Activated naive CD8-positive, alpha-beta T cell (primary cell): ENCODE results near the gene ITGB5.

Experiments used
- H3K27ac Mint-ChIP-seq: one replicate; pipeline ENCODE4 v1.8.0; 2021; ENCODE audit warnings: mixed read lengths
- H3K27me3 Mint-ChIP-seq: one replicate; pipeline ENCODE4 v1.8.0; 2021; ENCODE audit warnings: mixed read lengths
- H3K36me3 Mint-ChIP-seq: one replicate; pipeline ENCODE4 v1.8.0; 2021; ENCODE audit warnings: mixed read lengths
- H3K4me1 Mint-ChIP-seq: one replicate; pipeline ENCODE4 v1.8.0; 2021; ENCODE audit warnings: low read depth, mixed read lengths
- H3K4me3 Mint-ChIP-seq: one replicate; pipeline ENCODE4 v1.8.0; 2021; ENCODE audit warnings: mild to moderate bottlenecking, mixed read lengths
- H3K9me3 Mint-ChIP-seq: one replicate; pipeline ENCODE4 v1.8.0; 2021; ENCODE audit warnings: low read depth, mixed read lengths

Gene ITGB5

DNA sequence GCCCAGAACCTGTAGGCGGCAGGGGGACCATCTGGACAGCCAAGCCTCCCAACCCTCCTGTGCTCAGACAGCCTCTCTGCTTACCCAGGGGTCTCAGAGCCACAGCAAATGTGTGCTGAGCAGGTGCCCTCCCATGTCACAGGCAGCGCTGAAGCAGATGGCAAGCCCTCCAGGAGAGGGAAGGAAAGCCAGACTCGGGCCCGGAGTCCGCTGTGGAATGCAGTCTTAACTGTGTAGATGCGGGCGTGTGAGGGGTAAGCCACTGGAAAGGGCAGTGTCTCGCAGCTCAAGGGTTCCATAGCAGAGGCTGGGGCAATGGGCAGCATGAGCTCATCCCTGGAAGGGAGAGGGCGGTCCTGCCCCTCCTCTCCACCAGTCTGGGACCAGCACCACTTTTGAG is 111.3 kb downstream of the ITGB5 start:
- H3K4me3 Mint-ChIP-seq = no peak overlapping the region
- H3K36me3 Mint-ChIP-seq = no peaks in the 10 kb centered on the region
- peaks cover 9% of the 10 kb centered on the region for H3K27me3 Mint-ChIP-seq
- peaks cover 4% of the 10 kb centered on the region for H3K4me1 Mint-ChIP-seq
- no peaks in the 10 kb centered on the region for H3K9me3 Mint-ChIP-seq
- no peak overlapping the region for H3K27ac Mint-ChIP-seq

DNA sequence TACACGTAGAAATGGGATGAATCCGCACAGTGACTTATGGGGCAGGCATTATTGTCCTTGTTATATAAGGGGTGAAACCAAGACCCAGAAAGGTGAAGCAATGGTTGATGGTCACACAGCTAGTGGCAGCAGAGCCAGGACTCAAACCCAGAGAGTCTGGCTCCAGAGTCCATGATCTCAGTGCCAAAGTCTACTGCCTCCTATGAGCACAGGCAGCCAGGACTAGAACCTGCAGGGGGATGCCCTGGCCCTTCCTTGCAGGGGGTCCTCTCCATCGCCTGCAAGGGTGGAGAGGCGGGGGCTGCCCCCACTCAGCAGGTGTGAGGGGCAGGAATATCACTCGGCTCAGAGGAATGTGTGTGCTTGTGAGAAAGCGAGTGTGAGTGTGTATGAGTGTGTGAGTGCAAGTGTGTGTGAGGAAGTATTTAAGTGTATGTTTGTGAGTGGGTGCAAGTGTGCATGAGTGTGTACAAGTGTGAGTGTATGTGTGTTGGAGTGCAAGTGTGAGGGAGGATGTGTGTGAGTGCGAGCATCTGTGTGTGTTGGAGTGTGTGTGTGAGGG is 112.2 kb downstream of the ITGB5 start:
- H3K36me3 Mint-ChIP-seq = no peaks in the 10 kb centered on the region
- H3K4me1 Mint-ChIP-seq = no peaks in the 10 kb centered on the region
- no peak overlapping the region for H3K27ac Mint-ChIP-seq
- peaks cover 6% of the 10 kb centered on the region for H3K27me3 Mint-ChIP-seq
- H3K4me3 Mint-ChIP-seq = no peak overlapping the region
- no peaks in the 10 kb centered on the region for H3K9me3 Mint-ChIP-seq

DNA sequence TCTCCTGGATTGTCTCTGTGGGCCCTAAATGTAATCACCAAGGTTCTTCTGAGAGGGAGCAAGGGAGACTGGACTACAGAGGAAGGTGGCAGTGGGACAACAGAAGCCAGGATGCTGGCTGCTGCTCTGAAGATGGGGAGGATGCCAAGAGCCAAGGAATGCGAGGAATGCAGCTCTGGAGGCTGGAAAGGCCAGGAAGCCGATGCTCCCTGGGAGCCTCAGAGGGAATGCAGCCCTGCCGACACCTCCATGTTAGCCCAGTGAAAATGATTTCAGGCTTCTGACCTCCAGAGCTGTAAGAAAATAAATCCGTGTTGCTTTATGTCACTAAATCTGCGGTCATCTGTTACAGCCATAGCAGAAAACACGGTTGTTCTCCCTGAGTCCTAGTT is 112.8 kb downstream of the ITGB5 start:
- Mint-ChIP-seq H3K9me3 (no peaks in the 10 kb centered on the region), H3K36me3 (no peaks in the 10 kb centered on the region), H3K4me3 (no peak overlapping the region), H3K27ac (no peak overlapping the region), H3K4me1 (no peaks in the 10 kb centered on the region), H3K27me3 (peaks cover 6% of the 10 kb centered on the region)

GRCh38 chr3:124773351-124774326 is 113.5 kb downstream of the ITGB5 start:
- H3K4me3 Mint-ChIP-seq = no peak overlapping the region
- no peaks in the 10 kb centered on the region for H3K36me3 Mint-ChIP-seq
- peaks cover 6% of the 10 kb centered on the region for H3K27me3 Mint-ChIP-seq
- no peak overlapping the region for H3K27ac Mint-ChIP-seq
- no peaks in the 10 kb centered on the region for H3K9me3 Mint-ChIP-seq
- no peaks in the 10 kb centered on the region for H3K4me1 Mint-ChIP-seq

GRCh38 chr3:124772081-124772831 is 114.9 kb downstream of the ITGB5 start:
- Mint-ChIP-seq H3K27me3 (peaks cover 6% of the 10 kb centered on the region), H3K27ac (no peak overlapping the region), H3K9me3 (no peaks in the 10 kb centered on the region), H3K4me3 (no peak overlapping the region), H3K36me3 (no peaks in the 10 kb centered on the region), H3K4me1 (no peaks in the 10 kb centered on the region)

DNA sequence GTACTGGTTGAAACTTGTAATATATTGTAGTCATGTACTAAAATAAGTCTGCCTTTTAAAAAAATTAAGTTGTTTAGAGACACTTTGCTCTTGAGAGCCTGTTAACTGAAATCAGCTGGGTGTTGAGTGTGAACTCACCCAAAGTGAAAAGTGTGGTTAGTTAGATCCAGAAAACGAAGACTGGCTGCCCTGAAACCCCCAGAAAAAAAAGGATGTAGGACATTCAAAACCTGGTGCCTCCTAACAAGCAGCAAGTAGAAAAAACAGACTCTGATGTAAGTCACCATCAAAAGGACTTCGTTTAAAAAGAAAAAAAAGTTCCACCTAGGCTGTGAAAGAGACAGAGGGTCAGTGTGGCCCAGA is 116.1 kb downstream of the ITGB5 start:
- Mint-ChIP-seq H3K4me3 (no peak overlapping the region), H3K36me3 (no peaks in the 10 kb centered on the region), H3K9me3 (no peaks in the 10 kb centered on the region), H3K27me3 (peaks cover 6% of the 10 kb centered on the region), H3K27ac (no peak overlapping the region), H3K4me1 (no peaks in the 10 kb centered on the region)

- H3K36me3 Mint-ChIP-seq = no peaks in the 10 kb centered on the region
Measured at GRCh38 chr3:124770336-124771082, 116.7 kb downstream of the ITGB5 start.

DNA sequence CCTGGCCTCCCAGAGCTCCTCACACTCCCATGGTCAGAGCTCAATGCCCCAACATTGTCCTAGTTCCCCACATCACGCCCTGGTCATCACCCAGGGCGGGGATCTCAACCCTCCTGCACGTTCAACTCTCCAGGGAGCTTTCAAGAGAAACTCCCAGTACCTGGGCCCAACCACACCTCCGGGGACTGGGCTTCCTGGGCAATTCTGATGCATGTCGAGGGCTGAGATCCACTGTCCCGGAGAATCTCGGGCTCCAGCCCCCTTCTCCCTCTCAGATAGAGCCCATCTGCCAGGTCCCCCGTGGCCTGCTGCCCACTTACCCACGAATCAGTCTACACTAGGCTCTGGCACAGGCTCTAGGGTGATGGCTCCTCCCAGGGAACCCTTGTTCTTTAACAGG is 117.7 kb downstream of the ITGB5 start:
- H3K36me3 Mint-ChIP-seq = no peaks in the 10 kb centered on the region
- no peak overlapping the region for H3K27ac Mint-ChIP-seq
- H3K27me3 Mint-ChIP-seq = peaks cover 6% of the 10 kb centered on the region
- no peaks in the 10 kb centered on the region for H3K4me1 Mint-ChIP-seq
- no peaks in the 10 kb centered on the region for H3K9me3 Mint-ChIP-seq
- no peak overlapping the region for H3K4me3 Mint-ChIP-seq

More at GRCh38 chr3:124770336-124771082, 116.7 kb downstream of the ITGB5 start:
- H3K4me1 Mint-ChIP-seq = no peaks in the 10 kb centered on the region
- no peak overlapping the region for H3K4me3 Mint-ChIP-seq
- H3K27me3 Mint-ChIP-seq = peaks cover 6% of the 10 kb centered on the region
- H3K27ac Mint-ChIP-seq = no peak overlapping the region
- H3K9me3 Mint-ChIP-seq = no peaks in the 10 kb centered on the region

GRCh38 chr3:124768812-124769211 is 118.4 kb downstream of the ITGB5 start:
- H3K4me1 Mint-ChIP-seq = no peaks in the 10 kb centered on the region
- no peak overlapping the region for H3K27ac Mint-ChIP-seq
- H3K9me3 Mint-ChIP-seq = no peaks in the 10 kb centered on the region
- H3K36me3 Mint-ChIP-seq = no peaks in the 10 kb centered on the region
- no peak overlapping the region for H3K4me3 Mint-ChIP-seq
- peaks cover 6% of the 10 kb centered on the region for H3K27me3 Mint-ChIP-seq

- no peak overlapping the region for H3K4me3 Mint-ChIP-seq
- no peaks in the 10 kb centered on the region for H3K9me3 Mint-ChIP-seq
- H3K27me3 Mint-ChIP-seq = peaks cover 6% of the 10 kb centered on the region
- H3K36me3 Mint-ChIP-seq = no peaks in the 10 kb centered on the region
- H3K27ac Mint-ChIP-seq = no peak overlapping the region
- H3K4me1 Mint-ChIP-seq = no peaks in the 10 kb centered on the region
Measured at GRCh38 chr3:124767691-124768090, 119.5 kb downstream of the ITGB5 start.

GRCh38 chr3:124767264-124767663 is 119.9 kb downstream of the ITGB5 start:
- Mint-ChIP-seq H3K4me1 (no peaks in the 10 kb centered on the region), H3K27me3 (peaks cover 3% of the 10 kb centered on the region), H3K27ac (no peak overlapping the region), H3K4me3 (no peak overlapping the region), H3K36me3 (no peaks in the 10 kb centered on the region), H3K9me3 (no peaks in the 10 kb centered on the region)

- no peaks in the 10 kb centered on the region for H3K36me3 Mint-ChIP-seq
- no peak overlapping the region for H3K4me3 Mint-ChIP-seq
- H3K4me1 Mint-ChIP-seq = peaks cover 4% of the 10 kb centered on the region
- H3K27me3 Mint-ChIP-seq = no peaks in the 10 kb centered on the region
- H3K27ac Mint-ChIP-seq = no peak overlapping the region
- H3K9me3 Mint-ChIP-seq = no peaks in the 10 kb centered on the region
Measured at GRCh38 chr3:124766113-124767095, 120.8 kb downstream of the ITGB5 start.

DNA sequence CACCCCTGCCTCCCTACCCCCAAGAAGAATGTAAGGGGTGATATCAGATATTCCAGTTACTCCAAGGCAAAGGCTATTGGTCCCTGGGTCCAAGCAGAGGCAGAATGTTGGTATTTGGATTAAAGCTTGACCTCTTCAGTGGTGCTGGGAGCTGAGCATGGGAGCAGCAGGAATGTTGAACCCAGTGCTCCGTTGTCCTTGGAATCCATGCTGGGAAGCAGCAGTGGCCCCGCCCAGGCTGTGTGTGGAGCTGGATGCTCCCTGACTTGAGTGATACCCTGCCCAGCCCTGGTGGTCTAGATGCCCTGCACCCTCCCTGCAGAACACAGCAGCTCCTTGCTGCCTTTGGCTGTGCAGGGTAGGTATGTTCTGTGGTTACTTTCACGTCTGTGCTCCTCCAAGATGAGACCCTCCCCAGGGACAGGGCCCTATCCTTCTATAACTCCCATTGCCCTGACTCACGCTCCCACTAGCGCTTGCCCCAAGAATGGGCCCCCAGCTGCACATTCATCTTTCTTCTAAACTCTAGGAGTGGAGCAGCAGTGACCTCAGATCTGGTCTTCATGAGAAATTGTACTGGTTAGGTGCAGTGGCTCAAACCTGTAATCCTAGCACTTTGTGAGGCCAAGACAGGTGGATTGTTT is 121.8 kb downstream of the ITGB5 start:
- Mint-ChIP-seq H3K9me3 (no peaks in the 10 kb centered on the region), H3K27me3 (no peaks in the 10 kb centered on the region), H3K4me3 (no peak overlapping the region), H3K27ac (no peak overlapping the region), H3K4me1 (peaks cover 7% of the 10 kb centered on the region), H3K36me3 (no peaks in the 10 kb centered on the region)
